ENCODE measurements around the gene PICALM. TPM values are rescaled to one million over a fixed set of nuclear protein-coding genes. Genes with fewer than 3 reads are reported as not detected.

PICALM gene, protein sequence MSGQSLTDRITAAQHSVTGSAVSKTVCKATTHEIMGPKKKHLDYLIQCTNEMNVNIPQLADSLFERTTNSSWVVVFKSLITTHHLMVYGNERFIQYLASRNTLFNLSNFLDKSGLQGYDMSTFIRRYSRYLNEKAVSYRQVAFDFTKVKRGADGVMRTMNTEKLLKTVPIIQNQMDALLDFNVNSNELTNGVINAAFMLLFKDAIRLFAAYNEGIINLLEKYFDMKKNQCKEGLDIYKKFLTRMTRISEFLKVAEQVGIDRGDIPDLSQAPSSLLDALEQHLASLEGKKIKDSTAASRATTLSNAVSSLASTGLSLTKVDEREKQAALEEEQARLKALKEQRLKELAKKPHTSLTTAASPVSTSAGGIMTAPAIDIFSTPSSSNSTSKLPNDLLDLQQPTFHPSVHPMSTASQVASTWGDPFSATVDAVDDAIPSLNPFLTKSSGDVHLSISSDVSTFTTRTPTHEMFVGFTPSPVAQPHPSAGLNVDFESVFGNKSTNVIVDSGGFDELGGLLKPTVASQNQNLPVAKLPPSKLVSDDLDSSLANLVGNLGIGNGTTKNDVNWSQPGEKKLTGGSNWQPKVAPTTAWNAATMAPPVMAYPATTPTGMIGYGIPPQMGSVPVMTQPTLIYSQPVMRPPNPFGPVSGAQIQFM
- 158 and 211 TPM in 2 replicates for total RNA-seq

DNA sequence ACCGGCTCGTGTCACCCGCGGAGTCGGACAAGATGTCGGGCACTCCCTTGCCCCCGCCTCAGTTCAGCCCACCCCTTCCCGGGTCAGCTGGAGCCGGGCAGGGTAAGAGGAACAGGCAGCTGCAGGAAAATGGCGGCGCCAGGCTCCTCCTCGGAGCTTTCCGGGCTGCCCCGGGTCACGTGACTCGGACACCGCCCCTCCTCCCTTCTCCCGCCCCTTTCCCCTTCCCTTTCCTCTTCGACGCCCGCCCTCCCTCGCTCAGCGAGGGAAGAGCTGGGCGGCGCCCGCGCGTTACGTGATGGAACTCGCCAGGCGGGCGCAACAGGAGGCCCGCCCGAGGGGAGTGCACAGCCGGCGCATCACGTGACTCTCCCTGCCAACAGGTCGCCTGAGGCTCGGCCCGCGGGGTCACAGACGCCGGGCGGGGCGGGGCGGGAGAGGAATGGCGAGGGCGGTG, at the start of gene PICALM:
Gene PICALM, minus strand, starts transcription at position 134 of the 457 bp plus-strand sequence. CDS start 304 bp downstream, outside the sequence.

Other genes starting within 250 kb of the PICALM start
- not detected in 2 replicates for gene CCDC83, start 213.7 kb downstream of the PICALM start, total RNA-seq
- 18.0 and 19.1 TPM in 2 replicates for gene EED, start 175.7 kb upstream of the PICALM start, total RNA-seq
- gene HIKESHI, start 233.2 kb upstream of the PICALM start, total RNA-seq: 59.2 and 70.2 TPM in 2 replicates

Data from subcutaneous preadipocyte (primary cell).